ACC112 (cell line): ENCODE results near the gene BEX2.
A peak's percentile ranks its signal among the peaks of the same experiment; 100 is the strongest.
"Not testable (repeated sequence)": the region's sequence is repeated elsewhere in the genome, so short reads cannot be mapped to it uniquely, and the experiment has no call there.

ENCODE experiments used
- H2AFZ ChIP-seq: fragments of 200-600 bp; sonication (generic); one replicate; pipeline ENCODE4 v1.6.0; 2017; ENCODE audit warnings: antibody characterized with exemption, low read length; ENCODE audit not compliant: unreplicated experiment
- H3K27ac ChIP-seq: fragments of 200-600 bp; sonication (generic); 2 replicates; pipeline ENCODE4 v1.5.1; 2014; ENCODE audit warnings: low read depth, mild to moderate bottlenecking, antibody characterized with exemption, low read length, moderate library complexity
- H3K27me3 ChIP-seq: fragments of 200-600 bp; sonication (generic); 2 replicates; pipeline ENCODE4 v1.6.1; 2014; ENCODE audit warnings: mild to moderate bottlenecking, antibody characterized with exemption, low read length, moderate library complexity, mixed read lengths; ENCODE audit not compliant: insufficient read depth
- H3K36me3 ChIP-seq: fragments of 200-600 bp; sonication (generic); 2 replicates; pipeline ENCODE4 v1.6.1; 2016; ENCODE audit warnings: mild to moderate bottlenecking, antibody characterized with exemption, low read length, moderate library complexity, mixed read lengths; ENCODE audit not compliant: insufficient read depth
- H3K4me1 ChIP-seq: fragments of 200-600 bp; sonication (generic); one replicate; pipeline ENCODE4 v1.6.1; 2016; ENCODE audit warnings: low read length, mixed read lengths; ENCODE audit not compliant: insufficient read depth, unreplicated experiment, control insufficient read depth
- H3K4me3 ChIP-seq: fragments of 200-600 bp; sonication (generic); 2 replicates; pipeline ENCODE4 v1.5.1; 2014; ENCODE audit warnings: mild to moderate bottlenecking, low read depth, low read length
- H3K79me2 ChIP-seq: fragments of 200-600 bp; sonication (generic); one replicate; pipeline ENCODE4 v1.6.0; 2016; ENCODE audit warnings: low read length; ENCODE audit not compliant: control insufficient read depth, unreplicated experiment, insufficient read depth

BEX2 gene

GRCh38 chrX:103330681-103331288 lies 20.0 kb upstream of the BEX2 start:
- peak overlapping the region; percentile 91 for H2AFZ ChIP-seq
- H3K4me3 ChIP-seq: peak overlapping the region; percentile 86
- H3K79me2 ChIP-seq: no peaks in the 10 kb centered on the region
- 0 out of 2 replicates have a peak, but pooled peaks cover 3% of the 10 kb centered on the region for H3K36me3 ChIP-seq
- H3K27me3 ChIP-seq: no peaks in the 10 kb centered on the region
- H3K27ac ChIP-seq: no peak overlapping the region; the same call in 1 of the 2 replicates
- H3K4me1 ChIP-seq: peaks cover 2% of the 10 kb centered on the region

- H3K27me3 ChIP-seq: no peaks in the 10 kb centered on the region
- peak within 1 kb of the TSS; percentile 91 for H2AFZ ChIP-seq
- H3K36me3 ChIP-seq: 0 out of 2 replicates have a peak, but pooled peaks cover 3% of the 10 kb centered on the region
- H3K27ac ChIP-seq: no peak within 1 kb of the TSS; the same call in 1 of the 2 replicates
- H3K4me3 ChIP-seq: peak within 1 kb of the TSS; percentile 86
- H3K79me2 ChIP-seq: no peaks in the 10 kb centered on the region
- H3K4me1 ChIP-seq: peaks cover 2% of the 10 kb centered on the region
Measured at GRCh38 chrX:103329991-103330390, 19.2 kb upstream of the BEX2 start, which contains the start of gene TCEAL7. TSS of gene TCEAL7 (plus strand) at chrX:103330239. CDS start at chrX:103331404, 1,165 bp downstream.

- H3K79me2 ChIP-seq: no peaks in the 10 kb centered on the region
- H3K4me1 ChIP-seq: no peaks in the 10 kb centered on the region
- H3K27ac ChIP-seq: no peak overlapping the region
- H3K27me3 ChIP-seq: peaks cover 24% of the 10 kb centered on the region; the same call in 1 of the 2 replicates
- H3K4me3 ChIP-seq: no peak overlapping the region
- no peak overlapping the region for H2AFZ ChIP-seq
- H3K36me3 ChIP-seq: no peaks in the 10 kb centered on the region
Measured at GRCh38 chrX:103311399-103311780, 600 bp upstream of the BEX2 start.

GRCh38 chrX:103309860-103310554 lies 783 bp downstream of the BEX2 start:
- peaks cover 24% of the 10 kb centered on the region; the same call in 1 of the 2 replicates for H3K27me3 ChIP-seq
- no peaks in the 10 kb centered on the region for H3K36me3 ChIP-seq
- no peaks in the 10 kb centered on the region for H3K79me2 ChIP-seq
- H3K4me3 ChIP-seq: peak overlapping the region; percentile 79
- H2AFZ ChIP-seq: no peak overlapping the region
- H3K27ac ChIP-seq: no peak overlapping the region
- no peaks in the 10 kb centered on the region for H3K4me1 ChIP-seq

- H3K27me3 ChIP-seq: peaks cover 24% of the 10 kb centered on the region; the same call in 1 of the 2 replicates
- H3K36me3 ChIP-seq, H3K4me3 ChIP-seq, H2AFZ ChIP-seq, H3K79me2 ChIP-seq, H3K27ac ChIP-seq, H3K4me1 ChIP-seq: not testable (repeated sequence)
Measured at GRCh38 chrX:103305666-103306065, 5.1 kb downstream of the BEX2 start.

GRCh38 chrX:103304705-103305104 lies 6.1 kb downstream of the BEX2 start:
- peaks cover 14% of the 10 kb centered on the region; the same call in 1 of the 2 replicates for H3K27me3 ChIP-seq
- H3K4me1 ChIP-seq: no peaks in the 10 kb centered on the region
- H3K27ac ChIP-seq: no peak overlapping the region
- H2AFZ ChIP-seq: no peak overlapping the region
- H3K79me2 ChIP-seq: no peaks in the 10 kb centered on the region
- no peak overlapping the region for H3K4me3 ChIP-seq
- H3K36me3 ChIP-seq: no peaks in the 10 kb centered on the region

- H3K79me2 ChIP-seq: no peaks in the 10 kb centered on the region
Measured at GRCh38 chrX:103293118-103293517, 17.7 kb downstream of the BEX2 start.

GRCh38 chrX:103279624-103280023 lies 31.2 kb downstream of the BEX2 start:
- Histone ChIP-seq H3K36me3 (no peaks in the 10 kb centered on the region), H3K27ac (no peak overlapping the region), H2AFZ (no peak overlapping the region), H3K27me3 (peaks cover 48% of the 10 kb centered on the region), H3K4me3 (no peak overlapping the region), H3K4me1 (no peaks in the 10 kb centered on the region), H3K79me2 (no peaks in the 10 kb centered on the region)

More at GRCh38 chrX:103293118-103293517, 17.7 kb downstream of the BEX2 start:
- H3K4me1 ChIP-seq: no peaks in the 10 kb centered on the region
- no peak overlapping the region for H3K27ac ChIP-seq
- no peaks in the 10 kb centered on the region for H3K27me3 ChIP-seq
- H2AFZ ChIP-seq: no peak overlapping the region
- no peak overlapping the region for H3K4me3 ChIP-seq
- H3K36me3 ChIP-seq: no peaks in the 10 kb centered on the region

GRCh38 chrX:103276581-103277002 lies 34.2 kb downstream of the BEX2 start, which contains the start of gene TCEAL5:
TSS of gene TCEAL5 (minus strand) at chrX:103276750. CDS start at chrX:103274563, 2,187 bp downstream.
- Histone ChIP-seq H2AFZ (no peak within 1 kb of the TSS), H3K27ac (no peak within 1 kb of the TSS), H3K79me2 (no peaks in the 10 kb centered on the region), H3K4me3 (peak within 1 kb of the TSS; percentile 37), H3K27me3 (peaks cover 49% of the 10 kb centered on the region), H3K4me1 (no peaks in the 10 kb centered on the region), H3K36me3 (no peaks in the 10 kb centered on the region)

- Histone ChIP-seq H3K4me3 (peak overlapping the region; percentile 37), H3K36me3 (no peaks in the 10 kb centered on the region), H3K27ac (no peak overlapping the region), H3K4me1 (no peaks in the 10 kb centered on the region), H3K79me2 (no peaks in the 10 kb centered on the region), H2AFZ (no peak overlapping the region), H3K27me3 (peaks cover 52% of the 10 kb centered on the region)
Measured at GRCh38 chrX:103275947-103276567, 34.7 kb downstream of the BEX2 start.
